ENCODE data around the gene MYH10.

MYH10 gene

DNA sequence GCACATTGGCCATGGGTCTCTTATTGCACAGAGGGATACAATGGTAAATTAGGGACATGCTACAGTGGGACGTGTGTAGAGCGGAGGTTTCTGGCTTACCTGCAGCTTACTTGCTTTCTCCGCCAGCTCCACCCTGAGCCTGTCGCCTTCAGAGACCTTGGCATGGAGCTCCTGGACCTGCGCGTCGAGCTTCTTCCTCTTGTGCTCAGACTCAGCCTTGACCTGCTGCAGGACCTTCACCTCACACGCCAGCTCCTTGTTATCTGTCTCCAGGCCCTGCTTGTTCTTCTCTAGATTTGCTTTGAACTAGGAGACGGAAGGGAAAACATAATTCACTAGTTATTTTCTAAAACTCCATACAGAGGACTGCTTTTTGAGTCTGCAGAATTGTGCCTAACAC, 131.4 kb downstream of the MYH10 start:
- DNase-seq (ENCODE audit: low read depth in 2 of 3, low spot score in 1 of 3): no peak

DNA sequence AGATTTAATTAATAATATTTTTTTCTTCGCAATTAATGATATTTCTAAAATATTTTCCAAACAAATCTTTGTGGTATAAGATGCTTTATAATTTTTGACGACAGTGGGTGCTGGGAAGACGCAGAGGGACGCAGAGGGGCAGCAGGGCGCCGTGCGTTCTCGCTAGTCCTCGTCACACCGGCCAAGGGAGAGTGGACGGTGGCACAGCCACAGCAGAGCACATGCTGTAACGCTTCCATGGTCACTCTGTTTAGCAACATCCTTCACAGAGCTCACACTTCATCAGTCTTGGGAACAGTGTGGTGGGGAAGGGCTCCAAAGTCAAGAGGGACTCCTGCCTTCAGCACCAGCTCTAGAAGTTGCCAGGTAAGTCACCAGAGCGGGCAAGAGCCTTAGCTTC, 134.4 kb downstream of the MYH10 start:
- no peak for DNase-seq (ENCODE audit: low read depth in 2 of 3, low spot score in 1 of 3)

DNA sequence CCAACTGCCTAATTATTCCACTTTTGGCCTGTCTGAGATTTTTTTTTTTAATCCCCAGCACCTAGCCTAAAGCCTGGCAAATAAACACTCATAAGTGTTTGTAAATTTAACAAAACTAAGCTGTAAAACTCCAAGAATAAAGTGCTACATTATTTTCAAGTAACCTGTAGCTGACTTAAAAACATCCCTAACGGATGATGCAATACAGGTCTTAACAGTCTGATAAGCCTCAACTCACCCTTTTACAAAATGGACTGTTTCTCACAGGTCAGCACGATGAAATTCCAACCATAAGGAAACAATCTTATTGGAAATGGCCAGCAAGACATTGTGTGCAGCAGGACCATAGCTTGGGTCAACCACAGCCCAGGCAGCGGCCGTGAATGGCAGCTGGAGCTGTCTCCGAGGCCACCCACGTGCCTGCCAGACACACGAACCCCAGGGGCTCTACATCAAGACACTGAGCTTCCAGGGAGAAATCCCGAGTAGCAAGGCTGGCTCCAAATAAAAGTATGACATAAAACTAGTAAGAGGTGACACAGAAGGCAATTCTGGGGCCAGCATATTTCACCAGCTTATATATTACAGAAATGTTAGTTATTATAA, 135.9 kb downstream of the MYH10 start:
- DNase-seq (ENCODE audit: low read depth in 2 of 3, low spot score in 1 of 3): no peak

GRCh38 chr17:8494021-8494420, 136.5 kb downstream of the MYH10 start:
- DNase-seq (ENCODE audit: low read depth in 2 of 3, low spot score in 1 of 3): no peak

DNA sequence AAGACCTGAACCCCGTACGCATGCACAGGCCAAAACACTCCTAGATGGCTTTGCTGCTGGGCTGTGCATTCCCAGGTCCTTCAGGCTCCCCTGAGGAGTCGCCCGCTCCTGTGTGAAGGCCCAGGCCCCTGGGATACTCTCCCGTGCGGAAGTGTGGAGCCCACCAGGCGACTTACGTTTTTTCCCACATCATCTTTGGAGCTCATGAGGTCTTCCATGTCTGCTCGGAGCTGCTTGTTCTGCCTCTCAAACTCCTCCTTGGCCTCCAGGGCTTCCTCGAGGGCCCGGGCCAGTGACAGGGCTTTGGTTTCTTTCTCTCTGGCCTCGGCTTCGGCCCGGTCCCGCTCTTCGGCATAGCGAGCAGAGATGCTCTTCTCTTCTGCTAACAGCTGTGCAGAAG, 138.4 kb downstream of the MYH10 start:
- no peak for DNase-seq (ENCODE audit: low read depth in 2 of 3, low spot score in 1 of 3)

DNA sequence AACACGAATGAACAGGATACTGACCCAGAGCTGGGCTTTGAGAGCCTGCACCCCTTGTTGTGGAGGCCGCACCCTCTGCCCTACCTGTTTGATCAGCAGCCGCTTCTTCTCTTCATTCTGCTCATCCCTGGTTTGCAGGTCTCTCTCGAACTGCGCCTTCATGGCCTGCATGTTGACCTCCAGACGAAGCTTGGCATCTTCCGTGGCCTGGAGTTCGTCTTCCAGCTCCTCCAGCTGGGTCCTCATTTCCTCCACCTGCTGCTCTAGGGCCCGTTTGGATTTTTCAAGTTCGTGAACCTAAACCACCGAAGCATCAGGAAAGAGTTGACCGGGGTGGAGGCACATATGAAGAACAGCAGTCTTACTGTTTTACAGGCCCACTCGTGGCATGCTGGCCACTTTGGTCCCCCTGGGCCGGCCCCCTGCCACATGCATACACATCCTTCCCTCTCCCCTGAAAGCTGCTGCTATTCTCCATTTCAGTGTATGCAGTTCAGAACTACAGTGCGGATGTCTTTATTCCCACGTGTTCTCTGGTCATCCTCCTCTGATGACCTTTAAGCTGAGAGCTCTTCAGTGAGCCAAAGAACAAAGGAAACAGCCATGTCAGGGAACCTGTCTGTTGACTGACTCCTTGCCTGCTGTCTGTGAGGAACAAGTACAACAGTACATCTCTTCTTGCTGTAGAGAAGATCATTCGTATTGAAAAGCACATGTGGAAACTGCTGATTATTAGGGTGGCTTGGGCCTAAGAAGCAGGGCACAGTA, 140.1 kb downstream of the MYH10 start:
- no peak for DNase-seq (ENCODE audit: low read depth in 2 of 3, low spot score in 1 of 3)

DNA sequence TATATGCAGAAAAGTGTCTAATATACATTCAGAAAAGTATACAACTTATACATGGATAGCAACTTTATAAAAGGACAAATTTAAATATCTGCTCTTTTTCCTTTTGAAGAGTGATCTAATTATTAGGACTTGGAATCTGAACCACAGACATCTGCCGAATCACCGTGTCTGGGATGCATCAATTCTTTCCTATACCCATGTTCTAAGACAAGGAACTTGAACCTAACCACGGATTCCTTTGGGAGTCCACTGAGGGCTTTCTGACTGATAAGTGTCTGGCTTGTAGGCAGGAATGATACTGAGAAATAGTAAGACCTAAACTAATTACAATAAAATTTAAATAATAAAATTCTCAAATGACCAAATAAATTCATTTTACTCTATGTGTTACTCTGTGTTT, 140.7 kb downstream of the MYH10 start:
- no peak for DNase-seq (ENCODE audit: low read depth in 2 of 3, low spot score in 1 of 3)

DNA sequence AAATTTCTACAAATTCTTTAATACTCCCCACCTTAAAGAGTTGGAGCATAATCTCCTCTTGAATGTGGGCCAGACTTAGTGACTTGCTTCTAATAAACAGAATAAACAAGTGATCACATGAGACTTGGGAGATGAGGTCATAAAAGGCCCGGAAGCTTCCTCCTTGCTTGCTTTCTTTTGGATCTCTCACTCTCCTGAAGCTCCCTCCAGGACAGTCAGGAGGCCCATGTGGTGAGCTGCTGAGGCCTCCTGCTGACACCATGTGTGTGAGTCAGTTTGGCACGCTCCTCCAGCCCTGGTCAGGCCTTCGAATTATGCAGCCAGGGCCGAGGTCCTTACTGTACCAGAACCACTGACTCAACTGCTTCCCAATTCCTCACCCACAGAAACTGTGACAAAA, 141.6 kb downstream of the MYH10 start:
- no peak for DNase-seq (ENCODE audit: low read depth in 2 of 3, low spot score in 1 of 3)

DNA sequence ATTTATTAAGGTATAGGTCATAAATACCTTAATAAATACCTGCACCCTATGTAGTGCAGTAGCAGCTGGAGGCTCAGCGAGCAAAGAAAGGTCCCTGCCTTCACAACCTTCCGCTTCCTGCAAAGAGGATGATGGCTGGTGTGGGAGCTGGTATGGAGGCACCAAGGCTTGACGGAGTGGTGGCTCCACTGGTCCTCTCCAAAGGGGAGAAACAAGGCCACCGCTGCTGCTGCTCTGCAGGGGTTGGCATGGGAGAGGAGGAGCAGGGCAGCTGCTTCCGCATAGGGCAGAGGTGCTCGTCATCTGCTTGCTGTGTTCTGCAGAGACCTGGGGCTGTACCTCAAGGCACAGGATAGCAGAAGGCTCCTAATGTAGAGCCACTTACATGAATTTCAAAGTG, 142.0 kb downstream of the MYH10 start:
- DNase-seq (ENCODE audit: low read depth in 2 of 3, low spot score in 1 of 3): no peak

DNA sequence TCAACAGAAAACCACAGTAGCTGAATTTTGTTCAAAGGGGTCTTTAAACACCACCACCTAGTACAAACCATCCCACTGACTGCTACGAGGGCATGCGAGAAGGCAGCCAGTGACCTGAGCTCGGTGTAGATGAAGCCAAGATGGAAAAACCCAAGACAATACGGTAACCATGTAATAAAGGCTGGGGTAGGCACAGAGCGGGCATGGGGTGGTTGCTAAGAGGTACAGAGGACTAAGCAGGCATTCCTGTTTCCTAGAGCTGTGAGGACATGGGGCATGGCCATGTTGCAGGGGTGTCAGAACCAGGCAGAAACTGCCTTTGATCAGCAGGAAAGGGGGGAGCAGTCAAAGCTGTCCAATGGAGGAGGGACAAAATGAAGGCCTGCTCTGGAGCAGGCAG, 142.8 kb downstream of the MYH10 start:
- no peak for DNase-seq (ENCODE audit: low read depth in 2 of 3, low spot score in 1 of 3)

GRCh38 chr17:8487130-8487645, 143.3 kb downstream of the MYH10 start:
- no peak for DNase-seq (ENCODE audit: low read depth in 2 of 3, low spot score in 1 of 3)

GRCh38 chr17:8485491-8485890, 145.0 kb downstream of the MYH10 start:
- DNase-seq (ENCODE audit: low read depth in 2 of 3, low spot score in 1 of 3): no peak

- DNase-seq (ENCODE audit: low read depth in 2 of 3, low spot score in 1 of 3): no peak
Measured at GRCh38 chr17:8484465-8484864, 146.1 kb downstream of the MYH10 start.

DNA sequence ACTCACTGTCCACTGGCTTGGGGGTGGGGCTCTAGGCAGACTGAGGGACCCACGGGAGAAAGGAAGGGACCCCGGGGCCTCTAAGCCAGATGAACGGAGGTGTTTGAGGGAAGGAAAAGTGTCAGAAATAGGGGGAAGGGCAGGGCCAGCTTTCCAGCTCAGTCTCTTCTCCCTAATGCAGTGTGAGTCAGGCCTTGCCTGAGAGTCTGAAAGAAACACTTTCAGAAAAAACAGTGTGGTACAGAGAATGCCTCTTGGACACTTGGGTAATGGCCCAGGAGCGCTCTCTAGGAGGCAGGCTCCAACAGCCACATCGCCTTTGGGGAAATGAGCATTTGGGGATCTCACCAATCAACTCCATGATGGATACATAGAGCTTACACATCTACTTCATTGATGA, 148.0 kb downstream of the MYH10 start:
- no peak for DNase-seq (ENCODE audit: low read depth in 2 of 3, low spot score in 1 of 3)

- no peak for DNase-seq (ENCODE audit: low read depth in 2 of 3, low spot score in 1 of 3)
Measured at GRCh38 chr17:8481703-8482102, 148.8 kb downstream of the MYH10 start.

- no peak for DNase-seq (ENCODE audit: low read depth in 2 of 3, low spot score in 1 of 3)
Measured at GRCh38 chr17:8481089-8481488, 149.4 kb downstream of the MYH10 start.

- DNase-seq (ENCODE audit: low read depth in 2 of 3, low spot score in 1 of 3): no peak
Measured at GRCh38 chr17:8480011-8480976, 150.2 kb downstream of the MYH10 start.

GRCh38 chr17:8479431-8479947, 151.0 kb downstream of the MYH10 start:
- DNase-seq (ENCODE audit: low read depth in 2 of 3, low spot score in 1 of 3): no peak

- no peak for DNase-seq (ENCODE audit: low read depth in 2 of 3, low spot score in 1 of 3)
Measured at GRCh38 chr17:8477715-8478441, 152.6 kb downstream of the MYH10 start.

DNA sequence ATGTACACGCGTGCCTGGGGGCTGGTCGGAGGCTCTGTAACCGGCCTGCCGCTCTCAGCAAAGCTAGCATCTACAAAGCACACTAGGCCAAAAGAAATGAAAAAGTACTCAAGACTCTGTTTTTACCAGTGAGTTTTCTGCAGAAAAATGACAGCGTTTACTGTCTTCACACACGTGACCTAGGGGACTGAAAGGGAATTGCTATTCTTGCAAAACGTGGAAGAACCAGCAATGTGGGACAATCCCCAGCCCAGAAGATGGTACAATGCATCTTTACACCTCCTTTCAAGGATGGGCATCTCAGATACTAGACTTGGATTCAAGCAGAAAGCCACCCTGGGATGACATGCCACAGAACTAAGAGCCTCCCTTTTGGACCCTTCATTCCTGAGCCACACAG, 153.4 kb downstream of the MYH10 start:
- no peak for DNase-seq (ENCODE audit: low read depth in 2 of 3, low spot score in 1 of 3)

DNA sequence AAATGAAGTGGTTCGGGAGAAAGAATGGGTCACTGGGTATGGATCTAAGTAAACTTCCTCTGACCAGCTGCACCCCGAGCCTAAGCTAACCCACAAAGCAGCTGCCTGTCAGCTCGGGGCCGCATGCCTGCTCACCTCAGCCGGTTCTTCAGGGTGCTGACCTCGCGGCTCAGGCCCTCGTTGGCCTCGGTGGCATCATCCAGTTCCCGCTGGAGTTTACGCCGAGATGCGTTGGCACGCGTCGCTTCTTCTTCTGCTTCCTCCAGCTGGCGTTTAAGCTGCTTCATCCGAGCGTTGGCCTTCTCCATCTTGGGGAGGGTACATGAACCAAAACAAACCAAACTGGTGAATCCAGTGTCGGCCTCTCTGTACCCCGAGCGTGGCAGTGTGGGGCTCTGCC, 153.8 kb downstream of the MYH10 start:
- no peak for DNase-seq (ENCODE audit: low read depth in 2 of 3, low spot score in 1 of 3)

Data from stimulated activated CD4-positive, alpha-beta T cell treated with anti-CD3 and anti-CD28 coated beads, Interleukin-12 subunit alpha, Interleukin-12 subunit beta, amount 100 ng/mL, for 48 hours (primary cell).